H1 (cell line): Measurements from ENCODE around the gene FOXD2. TPM values are rescaled to one million over a fixed set of nuclear protein-coding genes. Genes with fewer than 3 reads are reported as not detected.

Source experiments
- CTCF ChIA-PET: fragments of 300-600 bp; sonication (Branson Sonifier 250); formaldehyde crosslinking; loops from one replicate; lab custom pipeline; 2021; ENCODE audit not compliant: partially characterized antibody; lab: Charles Lee
- POLR2A ChIA-PET: fragments of 300-600 bp; sonication (Branson Sonifier 250); formaldehyde crosslinking; loops from one replicate; lab custom pipeline; 2021; ENCODE audit warnings: inconsistent platforms; ENCODE audit not compliant: partially characterized antibody; lab: Charles Lee
- DNase-seq, 2 experiments: peaks; one replicate each; pipeline versions ENCODE4 v3.0.0 to v3.0.0-alpha.2; 2010 to 2022; ENCODE audit warnings: low spot score in 2 of 2, low read depth in 1 of 2, mixed read lengths in 1 of 2
- FAIRE-seq: peaks from 2 replicates; lab custom pipeline; 2011; peaks lifted over from hg19 to GRCh38; lab: Jason Lieb, UNC
- H2AFZ ChIP-seq: 2 replicates; pipeline ENCODE4 v1.8.1; 2012; ENCODE audit warnings: low read length, inconsistent platforms
- H2AK5ac ChIP-seq: 2 replicates; pipeline ENCODE4 v1.6.1; 2013; ENCODE audit warnings: low read depth, low read length
- H2BK120ac ChIP-seq: replicated peaks from 2 replicates; pipeline ENCODE3; 2013; ENCODE audit warnings: low read depth, low read length, inconsistent platforms
- H2BK12ac ChIP-seq: 2 replicates; pipeline ENCODE4 v1.6.1; 2013; ENCODE audit warnings: low read depth, low read length
- H2BK15ac ChIP-seq: 2 replicates; pipeline ENCODE4 v1.6.1; 2013; ENCODE audit warnings: low read length
- H2BK20ac ChIP-seq: 2 replicates; pipeline ENCODE4 v1.6.1; 2013; ENCODE audit warnings: low read length
- H2BK5ac ChIP-seq: 2 replicates; pipeline ENCODE4 v1.6.1; 2013; ENCODE audit warnings: low read depth, low read length
- H3K14ac ChIP-seq: 2 replicates; pipeline ENCODE4 v1.6.1; 2013; ENCODE audit warnings: inconsistent platforms; ENCODE audit not compliant: insufficient read length
- H3K18ac ChIP-seq: 2 replicates; pipeline ENCODE4 v1.6.1; 2013; ENCODE audit warnings: low read length; ENCODE audit errors: extremely low read depth
- H3K23ac ChIP-seq: 2 replicates; pipeline ENCODE4 v1.6.1; 2013; ENCODE audit warnings: inconsistent platforms; ENCODE audit not compliant: insufficient read length
- H3K23me2 ChIP-seq: 2 replicates; pipeline ENCODE4 v1.6.1; 2013; ENCODE audit warnings: low read depth, low read length
- H3K27ac ChIP-seq: 2 replicates; pipeline ENCODE4 v1.6.1; 2011; ENCODE audit warnings: low read depth, low read length, inconsistent platforms
- H3K27me3 ChIP-seq, 4 experiments: replicated peaks in 1 of 4; 1 replicate in 1 of 4; 2 replicates in 3 of 4; pipeline versions ENCODE4 v1.6.1 to v1.8.1; 2011 to 2013; ENCODE audit warnings: low read length in 3 of 4, mild to moderate bottlenecking in 3 of 4, inconsistent platforms in 2 of 4, mixed read lengths in 2 of 4, moderate library complexity in 1 of 4; ENCODE audit not compliant: control insufficient read depth in 3 of 4, insufficient read depth in 3 of 4; ENCODE audit errors: extremely low read depth in 1 of 4
- H3K36me3 ChIP-seq, 4 experiments: 2 replicates each; pipeline versions ENCODE4 v1.6.1 to v1.8.1; 2011 to 2013; ENCODE audit warnings: mild to moderate bottlenecking in 4 of 4, low read length in 3 of 4, moderate library complexity in 2 of 4, control low read depth in 1 of 4, inconsistent platforms in 1 of 4; ENCODE audit not compliant: insufficient read depth in 4 of 4, control insufficient read depth in 2 of 4
- H3K4ac ChIP-seq: replicated peaks from 2 replicates; pipeline ENCODE3; 2013; ENCODE audit warnings: low read length, low read depth, mixed read lengths, inconsistent platforms; ENCODE audit not compliant: insufficient read length
- H3K4me1 ChIP-seq, 4 experiments: replicated peaks in 1 of 4; 1 replicate in 1 of 4; 2 replicates in 3 of 4; pipeline versions ENCODE4 v1.6.1 to v1.8.1; 2011 to 2013; ENCODE audit warnings: low read length in 3 of 4, inconsistent platforms in 2 of 4, mixed read lengths in 1 of 4; ENCODE audit not compliant: insufficient read depth in 4 of 4, control insufficient read depth in 3 of 4
- H3K4me2 ChIP-seq, 2 experiments: 2 replicates each; pipeline versions ENCODE4 v1.6.1 to v1.8.1; 2011 to 2013; ENCODE audit warnings: low read depth in 2 of 2, low read length in 2 of 2, control low read depth in 1 of 2, inconsistent platforms in 1 of 2, mild to moderate bottlenecking in 1 of 2; ENCODE audit not compliant: insufficient read depth in 1 of 2
- H3K4me3 ChIP-seq, 4 experiments: fragments of 200-600, 300-600 bp in 1 of 4; sonication (generic), shearing (Covaris generic), sonication (Bioruptor Twin) in 1 of 4; 2 replicates each; pipeline versions ENCODE4 v1.5.1 to v1.8.1; 2011 to 2016; ENCODE audit warnings: low read length in 4 of 4, low read depth in 3 of 4, control low read depth in 2 of 4, inconsistent platforms in 2 of 4, mild to moderate bottlenecking in 2 of 4, mixed read lengths in 1 of 4, moderate library complexity in 1 of 4; ENCODE audit not compliant: insufficient read depth in 2 of 4; ENCODE audit errors: extremely low read depth in 1 of 4
- H3K56ac ChIP-seq: replicated peaks from 2 replicates; pipeline ENCODE3; 2013; ENCODE audit warnings: low read depth, mild to moderate bottlenecking, mixed read lengths, low read length, inconsistent platforms; ENCODE audit not compliant: insufficient read length
- H3K79me1 ChIP-seq: 2 replicates; pipeline ENCODE4 v1.6.1; 2013; ENCODE audit warnings: low read depth, low read length, control low read depth
- H3K79me2 ChIP-seq, 2 experiments: 2 replicates each; pipeline versions ENCODE4 v1.6.1 to v1.8.1; 2012 to 2013; ENCODE audit warnings: low read length in 2 of 2, mild to moderate bottlenecking in 2 of 2, inconsistent platforms in 1 of 2; ENCODE audit not compliant: insufficient read depth in 2 of 2, control insufficient read depth in 1 of 2
- H3K9ac ChIP-seq, 4 experiments: replicated peaks in 1 of 4; 1 replicate in 1 of 4; 2 replicates in 3 of 4; pipeline versions ENCODE4 v1.6.1 to v1.8.1; 2011 to 2013; ENCODE audit warnings: low read depth in 3 of 4, low read length in 3 of 4, control low read depth in 2 of 4, mild to moderate bottlenecking in 2 of 4, moderate library complexity in 2 of 4, inconsistent platforms in 1 of 4; ENCODE audit errors: extremely low read depth in 1 of 4
- H3K9me3 ChIP-seq, 2 experiments: 2 replicates each; pipeline versions ENCODE4 v1.6.1 to v1.8.1; 2012 to 2013; ENCODE audit warnings: mild to moderate bottlenecking in 2 of 2, moderate library complexity in 2 of 2, control low read depth in 1 of 2, inconsistent platforms in 1 of 2, low read depth in 1 of 2, low read length in 1 of 2, mixed read lengths in 1 of 2; ENCODE audit not compliant: insufficient read depth in 2 of 2
- H4K20me1 ChIP-seq, 2 experiments: replicated peaks in 1 of 2; 2 replicates each; pipeline versions ENCODE3 to v1.8.1; 2011 to 2013; ENCODE audit warnings: inconsistent platforms in 2 of 2, low read length in 2 of 2, mild to moderate bottlenecking in 1 of 2; ENCODE audit not compliant: insufficient read depth in 2 of 2, control insufficient read depth in 1 of 2
- H4K5ac ChIP-seq: 2 replicates; pipeline ENCODE4 v1.6.1; 2013; ENCODE audit warnings: low read length, low read depth, mixed read lengths, inconsistent platforms; ENCODE audit not compliant: insufficient read length
- H4K8ac ChIP-seq: 2 replicates; pipeline ENCODE4 v1.8.0; 2013; ENCODE audit warnings: mild to moderate bottlenecking, moderate library complexity, low read length, inconsistent platforms; ENCODE audit not compliant: insufficient read depth; ENCODE audit errors: extremely low read depth
- H4K91ac ChIP-seq: replicated peaks from 2 replicates; pipeline ENCODE3; 2013; ENCODE audit warnings: low read length, mixed read lengths, inconsistent platforms; ENCODE audit not compliant: insufficient read length
- CTBP2 ChIP-seq: IDR thresholded peaks from 2 replicates; pipeline ENCODE4 v1.7.0; 2011; ENCODE audit warnings: borderline replicate concordance, mild to moderate bottlenecking, moderate library complexity, mixed read lengths, low read length; ENCODE audit not compliant: insufficient read depth, insufficient read length
- EP300 ChIP-seq, 2 experiments: IDR thresholded peaks; 1 replicate in 1 of 2; 2 replicates in 1 of 2; pipeline ENCODE4 v1.6.1; 2011 to 2012; ENCODE audit warnings: low read depth in 2 of 2, low read length in 2 of 2, mild to moderate bottlenecking in 2 of 2, borderline replicate concordance in 1 of 2, inconsistent platforms in 1 of 2, moderate library complexity in 1 of 2
- POLR2AphosphoS5 ChIP-seq: IDR thresholded peaks from 2 replicates; pipeline ENCODE4 v1.6.1; 2011; ENCODE audit warnings: low read depth, low read length
- RXRA ChIP-seq: IDR thresholded peaks from 2 replicates; pipeline ENCODE4 v1.6.1; 2011; ENCODE audit warnings: low read depth, mild to moderate bottlenecking, low read length, moderate library complexity; ENCODE audit not compliant: insufficient read depth
- SP1 ChIP-seq: IDR thresholded peaks from 2 replicates; pipeline ENCODE4 v1.6.1; 2011; ENCODE audit warnings: low read depth, low read length
- WGBS, 2 experiments: shearing (Covaris generic) in 1 of 2; methylation state at CpG; one replicate each; pipeline versions ENCODE4 v1.1.6 to v1.1.7; 2013 to 2015; ENCODE audit warnings: low lambda C conversion rate in 2 of 2, mixed read lengths in 2 of 2, inconsistent platforms in 1 of 2, low coverage in 1 of 2, missing lambda C conversion rate in 1 of 2; ENCODE audit not compliant: insufficient replicate concordance in 2 of 2, insufficient coverage in 1 of 2, insufficient read length in 1 of 2; ENCODE audit errors: extremely low coverage in 1 of 2, missing lambda C conversion rate in 1 of 2; 5-methylcytosine and 5-hydroxymethylcytosine counted together
- polyA plus RNA-seq, 7 experiments: library from polyadenylated mRNA; depleted of rRNA in 3 of 7; stranded (reverse) in 5 of 7; unstranded in 2 of 7; fragments of >200 nt in 5 of 7; fragments of 200-250 nt in 2 of 7; gene quantifications; 1 replicate in 5 of 7; 2 replicates in 1 of 7; 4 replicates in 1 of 7; pipeline versions ENCODE4 v1.2.1 to v1.2.3, GENCODE V29; 2011 to 2013; ENCODE audit warnings: missing spikeins in 2 of 7, mixed read lengths in 2 of 7
- total RNA-seq: library from RNA; stranded (reverse); fragmentation: NEBNext Ultra II Directional; extraction: Animal tissue kit (Norgen Biotek cat#: 25700); gene quantifications from 2 replicates; pipeline ENCODE4 v1.2.1, GENCODE V29; 2021

The FOXD2 gene
- total and polyA plus RNA-seq, 2 of the 8 experiments (the other 6 are each of a cell fraction or from before 2014, with no cell fraction given) = not detected

DNA sequence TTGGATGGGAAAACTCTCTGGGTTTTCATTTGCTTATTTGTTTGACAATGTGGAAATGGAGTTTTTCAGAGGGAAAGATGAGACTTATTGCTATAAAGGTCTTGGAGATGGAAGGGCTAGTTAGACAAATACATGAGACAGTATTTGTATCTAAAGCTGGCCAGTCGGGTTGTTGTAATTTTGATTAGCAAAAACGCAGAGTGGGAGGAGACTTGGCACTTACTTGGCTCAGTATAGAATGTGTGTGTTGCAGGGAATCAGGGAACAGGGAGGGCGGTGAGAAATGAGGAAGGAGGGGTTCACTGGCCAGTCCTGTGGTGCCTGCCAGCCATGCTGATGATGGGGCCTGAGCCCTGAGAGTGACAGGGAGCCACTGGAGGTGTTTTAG lies 27.8 kb upstream of the FOXD2 start:
- H4K5ac ChIP-seq = no peak overlapping the region
- POLR2A ChIA-PET = no interaction called here
- H2BK120ac ChIP-seq = no peak overlapping the region
- 79% methylated on average over 3 of the region's 3 CpGs; no CpG with 5 or more reads in 1 of the 2 experiments for WGBS, 2 experiments
- CTCF ChIA-PET = interaction anchor here (2.1 to 3.8 kb wide), 2 partner anchors 9 to 20 kb away, joined by 7 to 41 read pairs; no protein-coding TSS in a partner anchor
- no peaks in the 10 kb centered on the region for H3K79me2 ChIP-seq
- no peaks in the 10 kb centered on the region for H3K23me2 ChIP-seq
- no peak overlapping the region for H3K23ac ChIP-seq
- no peak overlapping the region for H3K27ac ChIP-seq
- no peaks in the 10 kb centered on the region for H4K20me1 ChIP-seq
- H3K14ac ChIP-seq = no peak overlapping the region
- H3K36me3 ChIP-seq = no peaks in the 10 kb centered on the region
- TF ChIP-seq POLR2AphosphoS5 = no peak
- TF ChIP-seq EP300 (IDR thresholded peaks at IDR 0.05; ENCODE audit: borderline replicate concordance in 1 of 2, low read depth in 2 of 2, low read length in 2 of 2) = no peak
- TF ChIP-seq SP1 = no peak
- no peak for TF ChIP-seq RXRA
- no peak for TF ChIP-seq CTBP2
- H3K9me3 ChIP-seq = no peaks in the 10 kb centered on the region
- no peak overlapping the region for H3K56ac ChIP-seq
- no peak overlapping the region for H2AFZ ChIP-seq
- H3K4ac ChIP-seq = no peak overlapping the region
- H4K91ac ChIP-seq = no peak overlapping the region
- H3K4me1 ChIP-seq = no peaks in the 10 kb centered on the region; a peak in 1 of 7 replicates
- H3K4me2 ChIP-seq = no peak overlapping the region
- H2BK5ac ChIP-seq = no peak overlapping the region
- no peak overlapping the region for H2BK20ac ChIP-seq
- no peak overlapping the region for H2BK12ac ChIP-seq
- no peak overlapping the region for H4K8ac ChIP-seq
- no peak overlapping the region for H2AK5ac ChIP-seq
- no peak overlapping the region for H3K4me3 ChIP-seq
- H3K79me1 ChIP-seq = no peaks in the 10 kb centered on the region
- no peak for DNase-seq
- no peak overlapping the region for H3K18ac ChIP-seq
- no peak overlapping the region for H2BK15ac ChIP-seq
- no peak overlapping the region for H3K9ac ChIP-seq
- H3K27me3 ChIP-seq = peaks cover 2 to 19% (median 17%) of the 10 kb centered on the region in 4 experiments
- FAIRE-seq = no peak
